Parathyroid adenoma (tissue), 2 donors: Measurements from ENCODE around the gene SMOC1.

Source experiments
- H2AFZ ChIP-seq: fragments of 300-600 bp; sonication (generic); one replicate; pipeline ENCODE4 v1.7.0; 2017; ENCODE audit warnings: antibody characterized with exemption, mild to moderate bottlenecking
- H3K27ac ChIP-seq: fragments of 300-600 bp; sonication (generic); one replicate; pipeline ENCODE4 v1.7.0; 2017
- H3K27me3 ChIP-seq: fragments of 300-600 bp; sonication (generic); one replicate; pipeline ENCODE4 v1.7.0; 2017; ENCODE audit warnings: low read length; ENCODE audit not compliant: control insufficient read depth, insufficient read depth
- H3K36me3 ChIP-seq: fragments of 300-600 bp; sonication (generic); one replicate; pipeline ENCODE4 v1.7.0; 2017; ENCODE audit warnings: low read length; ENCODE audit not compliant: control insufficient read depth, insufficient read depth
- H3K4me1 ChIP-seq: fragments of 300-600 bp; sonication (generic); one replicate; pipeline ENCODE4 v1.7.0; 2017; ENCODE audit warnings: control low read depth
- H3K4me2 ChIP-seq: fragments of 300-600 bp; sonication (generic); one replicate; pipeline ENCODE4 v1.7.0; 2017; ENCODE audit warnings: low read length
- H3K4me3 ChIP-seq: fragments of 300-600 bp; sonication (generic); one replicate; pipeline ENCODE4 v1.7.0; 2017; ENCODE audit warnings: low read depth, low read length
- H3K79me2 ChIP-seq: fragments of 300-600 bp; sonication (generic); one replicate; pipeline ENCODE4 v1.7.0; 2017; ENCODE audit warnings: control low read depth
- H3K9ac ChIP-seq: fragments of 300-600 bp; sonication (generic); one replicate; pipeline ENCODE4 v1.7.0; 2017; ENCODE audit warnings: mild to moderate bottlenecking
- H3K9me3 ChIP-seq: fragments of 300-600 bp; sonication (generic); one replicate; pipeline ENCODE4 v1.7.0; 2017; ENCODE audit warnings: low read length; ENCODE audit not compliant: control insufficient read depth
- TF ChIP-seq, protein P1 (sequence below): fragments of 300-600 bp; sonication (generic); IDR thresholded peaks from one replicate; pipeline ENCODE4 v1.7.0; 2017; ENCODE audit warnings: antibody characterized with exemption, mild to moderate bottlenecking
- donor health status: primary hyperparathyroidism.

SMOC1 gene

DNA sequence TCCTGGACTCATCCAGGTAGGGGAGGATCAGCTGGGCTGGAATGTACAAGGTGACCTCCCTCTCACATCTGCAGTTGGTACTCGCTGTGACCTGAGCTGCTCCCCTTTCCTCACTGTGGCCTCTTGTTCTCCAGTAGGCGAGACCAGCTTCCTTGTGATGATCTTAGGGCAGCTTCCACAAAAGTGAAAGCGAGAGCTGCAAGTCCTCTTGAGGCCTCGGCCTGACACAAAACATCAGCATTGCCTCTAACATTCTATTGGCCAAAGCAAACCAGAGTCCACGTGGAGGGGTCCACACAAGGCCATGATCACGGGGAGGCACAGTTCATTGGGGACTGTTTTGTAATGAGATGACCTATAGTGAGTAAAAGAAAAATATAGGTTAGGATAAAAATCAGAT, 127.5 kb downstream of the SMOC1 start:
- Histone ChIP-seq H3K4me1 (no peaks in the 10 kb centered on the region), H3K36me3 (no peaks in the 10 kb centered on the region), H3K79me2 (no peaks in the 10 kb centered on the region), H3K9me3 (no peaks in the 10 kb centered on the region), H3K4me3 (no peak overlapping the region), H3K27ac (no peak overlapping the region), H3K4me2 (no peak overlapping the region), H2AFZ (no peak overlapping the region), H3K9ac (no peak overlapping the region), H3K27me3 (no peaks in the 10 kb centered on the region)
- TF ChIP-seq, protein P1, sequence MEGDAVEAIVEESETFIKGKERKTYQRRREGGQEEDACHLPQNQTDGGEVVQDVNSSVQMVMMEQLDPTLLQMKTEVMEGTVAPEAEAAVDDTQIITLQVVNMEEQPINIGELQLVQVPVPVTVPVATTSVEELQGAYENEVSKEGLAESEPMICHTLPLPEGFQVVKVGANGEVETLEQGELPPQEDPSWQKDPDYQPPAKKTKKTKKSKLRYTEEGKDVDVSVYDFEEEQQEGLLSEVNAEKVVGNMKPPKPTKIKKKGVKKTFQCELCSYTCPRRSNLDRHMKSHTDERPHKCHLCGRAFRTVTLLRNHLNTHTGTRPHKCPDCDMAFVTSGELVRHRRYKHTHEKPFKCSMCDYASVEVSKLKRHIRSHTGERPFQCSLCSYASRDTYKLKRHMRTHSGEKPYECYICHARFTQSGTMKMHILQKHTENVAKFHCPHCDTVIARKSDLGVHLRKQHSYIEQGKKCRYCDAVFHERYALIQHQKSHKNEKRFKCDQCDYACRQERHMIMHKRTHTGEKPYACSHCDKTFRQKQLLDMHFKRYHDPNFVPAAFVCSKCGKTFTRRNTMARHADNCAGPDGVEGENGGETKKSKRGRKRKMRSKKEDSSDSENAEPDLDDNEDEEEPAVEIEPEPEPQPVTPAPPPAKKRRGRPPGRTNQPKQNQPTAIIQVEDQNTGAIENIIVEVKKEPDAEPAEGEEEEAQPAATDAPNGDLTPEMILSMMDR: no peak

DNA sequence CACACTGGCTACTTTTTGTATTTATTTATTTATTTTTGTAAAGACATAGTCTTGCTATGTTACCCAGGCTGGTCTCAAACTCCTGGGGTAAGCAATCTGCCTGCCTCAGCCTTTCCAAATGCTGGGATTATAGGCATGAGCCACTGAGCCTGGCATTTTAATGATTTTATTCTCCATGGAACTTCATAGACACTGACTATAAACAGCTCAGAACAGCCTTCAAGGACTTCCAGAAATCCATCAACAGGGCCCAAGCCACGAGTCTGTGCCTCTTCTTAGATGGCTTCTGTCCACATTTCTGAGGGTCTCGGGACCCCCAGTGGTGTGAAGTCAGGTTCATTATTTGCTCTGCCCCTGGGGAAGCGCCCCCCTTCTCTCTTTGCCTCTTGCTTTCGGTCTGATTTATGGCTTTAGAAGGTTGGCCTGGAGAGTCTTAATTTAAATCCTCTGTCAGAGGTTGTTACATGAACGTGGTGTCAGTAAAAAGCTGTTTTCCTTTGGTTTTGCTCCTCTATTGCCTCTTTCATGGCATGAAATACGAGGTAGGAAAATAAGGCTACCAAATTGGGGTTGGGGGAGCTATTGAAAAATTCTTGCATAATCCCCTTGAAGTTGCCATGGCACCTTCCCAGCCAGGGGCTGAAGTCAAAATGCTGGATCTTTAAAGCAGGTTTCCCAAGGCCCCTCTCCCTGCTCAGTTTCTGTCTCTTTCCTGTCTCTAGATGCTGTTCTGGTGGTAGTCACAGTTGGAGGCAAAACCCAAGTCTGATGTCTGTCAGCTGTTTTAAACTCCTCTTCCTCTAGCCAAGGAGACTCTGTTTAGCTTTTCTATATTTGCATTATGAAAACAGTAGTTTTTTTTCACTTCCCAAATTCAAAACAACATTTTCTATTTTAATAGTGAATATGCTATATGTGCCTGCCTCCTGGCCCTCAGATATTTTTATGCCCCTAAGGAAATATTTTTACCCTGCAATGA, 129.4 kb downstream of the SMOC1 start:
- Histone ChIP-seq H2AFZ (no peak overlapping the region), H3K4me3 (no peak overlapping the region), H3K9me3 (no peaks in the 10 kb centered on the region), H3K79me2 (no peaks in the 10 kb centered on the region), H3K27ac (no peak overlapping the region), H3K9ac (no peak overlapping the region), H3K27me3 (no peaks in the 10 kb centered on the region), H3K4me2 (no peak overlapping the region), H3K36me3 (no peaks in the 10 kb centered on the region), H3K4me1 (no peaks in the 10 kb centered on the region)
- TF ChIP-seq, protein P1: no peak

DNA sequence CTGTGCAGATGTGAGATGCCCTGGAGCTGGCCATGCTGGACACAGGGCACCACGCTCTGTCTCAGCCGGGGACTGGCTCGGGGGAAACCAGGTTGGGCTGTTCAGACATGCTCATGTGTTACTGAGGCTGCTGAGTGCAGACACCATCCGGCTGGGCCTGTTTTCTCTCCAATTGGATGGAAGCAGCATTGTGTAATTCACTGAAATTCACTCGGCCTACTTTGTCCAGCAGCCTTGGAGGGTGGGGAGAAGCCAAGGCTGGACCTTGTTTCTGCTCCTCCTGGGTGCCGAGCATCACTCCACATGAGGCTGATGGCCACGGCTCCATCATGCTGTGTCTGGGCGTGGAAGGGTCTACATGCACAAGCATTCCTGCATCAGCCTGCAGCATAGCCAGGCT, 130.7 kb downstream of the SMOC1 start:
- Histone ChIP-seq H3K27me3 (no peaks in the 10 kb centered on the region), H3K4me2 (no peak overlapping the region), H3K9me3 (no peaks in the 10 kb centered on the region), H3K4me1 (no peaks in the 10 kb centered on the region), H3K27ac (no peak overlapping the region), H2AFZ (no peak overlapping the region), H3K9ac (no peak overlapping the region), H3K4me3 (no peak overlapping the region), H3K36me3 (no peaks in the 10 kb centered on the region), H3K79me2 (no peaks in the 10 kb centered on the region)
- TF ChIP-seq, protein P1: no peak

GRCh38 chr14:70011098-70011497, 131.9 kb downstream of the SMOC1 start:
- H3K27ac ChIP-seq: no peak overlapping the region
- H3K27me3 ChIP-seq: no peaks in the 10 kb centered on the region
- no peak overlapping the region for H3K4me2 ChIP-seq
- H3K79me2 ChIP-seq: no peaks in the 10 kb centered on the region
- no peak overlapping the region for H2AFZ ChIP-seq
- H3K9ac ChIP-seq: no peak overlapping the region
- no peaks in the 10 kb centered on the region for H3K36me3 ChIP-seq
- H3K4me3 ChIP-seq: no peak overlapping the region
- no peaks in the 10 kb centered on the region for H3K9me3 ChIP-seq
- H3K4me1 ChIP-seq: no peaks in the 10 kb centered on the region
- TF ChIP-seq, protein P1: no peak

GRCh38 chr14:70011708-70012107, 132.5 kb downstream of the SMOC1 start:
- Histone ChIP-seq H3K79me2 (no peaks in the 10 kb centered on the region), H3K9me3 (no peaks in the 10 kb centered on the region), H3K4me3 (no peak overlapping the region), H3K4me1 (no peaks in the 10 kb centered on the region), H3K27me3 (no peaks in the 10 kb centered on the region), H3K27ac (no peak overlapping the region), H3K4me2 (no peak overlapping the region), H2AFZ (no peak overlapping the region), H3K36me3 (no peaks in the 10 kb centered on the region), H3K9ac (no peak overlapping the region)
- TF ChIP-seq, protein P1: no peak
